HG03558 (cell line): ENCODE measurements around the gene GLRA2.

ENCODE experiments used
- ATAC-seq: cut with Tn5 transposase; IDR thresholded peaks from one replicate; pipeline ENCODE4 v1.9.1; 2021; ENCODE audit warnings: moderate number of reproducible peaks; ENCODE audit not compliant: unreplicated experiment; ENCODE audit errors: extremely low read depth

Gene GLRA2

DNA sequence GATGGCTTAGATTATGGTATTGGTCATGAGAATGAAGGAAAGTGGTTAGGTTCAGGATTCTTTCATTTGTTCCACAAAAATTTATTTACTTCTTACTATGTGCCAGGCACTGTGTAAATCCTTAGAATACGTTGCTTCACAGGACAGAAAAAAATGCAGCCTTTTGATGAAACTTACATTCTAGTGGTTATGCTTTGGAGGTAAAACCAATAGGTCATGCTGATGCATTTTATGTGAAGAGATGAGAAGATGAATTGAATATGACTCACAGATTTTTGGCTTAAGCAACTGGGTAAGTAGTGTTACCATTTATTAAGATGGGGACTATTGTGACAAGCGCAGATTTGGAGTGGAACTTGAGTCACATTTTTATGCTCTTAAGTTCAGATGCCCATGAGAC, 165.3 kb downstream of the GLRA2 start:
- no peak for ATAC-seq

DNA sequence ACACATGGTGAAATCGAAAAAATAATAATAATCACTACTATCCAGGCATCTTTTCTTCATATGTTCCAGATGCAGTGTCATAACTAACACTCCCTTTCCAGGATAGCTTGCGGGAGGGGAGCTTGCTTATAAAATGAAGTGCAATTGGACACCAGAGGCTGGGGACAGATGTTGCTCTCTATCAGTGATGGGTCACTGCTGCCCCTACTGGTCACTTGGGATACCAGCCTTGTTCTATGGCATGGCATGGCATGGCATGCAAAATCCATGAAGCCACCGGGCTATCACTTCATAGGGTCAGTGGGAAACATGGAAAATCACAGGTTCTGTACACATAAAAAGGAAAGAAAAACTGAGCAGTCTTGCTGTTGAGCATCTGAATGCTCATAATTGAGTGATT, 168.1 kb downstream of the GLRA2 start:
- ATAC-seq, result peak; percentile 52

DNA sequence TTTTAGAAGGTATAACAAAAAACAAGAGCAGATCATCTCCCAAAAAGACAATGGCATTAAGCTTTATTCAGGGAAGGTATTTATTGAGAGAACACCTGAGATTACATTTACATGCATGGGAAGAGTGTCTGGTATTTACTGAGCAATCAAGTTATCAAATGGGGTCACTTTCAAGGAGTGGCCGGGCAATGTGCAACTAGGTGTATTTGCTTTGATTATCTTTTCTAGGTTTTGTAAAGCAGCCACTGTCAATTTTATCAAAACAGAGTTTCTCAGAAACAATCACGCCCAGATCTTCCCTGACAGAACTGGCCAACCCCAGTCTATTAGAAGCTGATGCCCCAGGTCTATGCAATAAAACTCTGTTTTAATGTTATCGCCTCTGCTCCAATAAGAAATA, 169.5 kb downstream of the GLRA2 start:
- no peak for ATAC-seq

DNA sequence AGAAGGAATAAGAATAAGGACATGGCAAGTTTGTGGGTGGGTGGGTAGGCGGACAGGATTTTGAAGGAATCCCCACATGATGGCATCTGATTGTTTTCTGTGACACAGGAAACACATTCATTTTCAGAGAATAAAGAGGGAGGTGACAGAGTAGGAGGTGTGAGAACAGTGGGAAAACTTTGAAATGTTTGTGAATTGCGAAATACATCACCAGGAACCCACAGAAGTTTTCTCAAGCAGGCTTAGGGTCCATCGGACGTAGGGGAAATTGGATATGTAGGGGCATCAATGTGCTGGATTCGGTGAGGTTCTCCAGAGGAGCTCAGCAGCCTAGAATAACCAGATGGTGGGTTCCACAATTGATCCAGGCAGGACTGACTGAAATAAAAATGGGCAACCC, 171.6 kb downstream of the GLRA2 start:
- no peak for ATAC-seq

DNA sequence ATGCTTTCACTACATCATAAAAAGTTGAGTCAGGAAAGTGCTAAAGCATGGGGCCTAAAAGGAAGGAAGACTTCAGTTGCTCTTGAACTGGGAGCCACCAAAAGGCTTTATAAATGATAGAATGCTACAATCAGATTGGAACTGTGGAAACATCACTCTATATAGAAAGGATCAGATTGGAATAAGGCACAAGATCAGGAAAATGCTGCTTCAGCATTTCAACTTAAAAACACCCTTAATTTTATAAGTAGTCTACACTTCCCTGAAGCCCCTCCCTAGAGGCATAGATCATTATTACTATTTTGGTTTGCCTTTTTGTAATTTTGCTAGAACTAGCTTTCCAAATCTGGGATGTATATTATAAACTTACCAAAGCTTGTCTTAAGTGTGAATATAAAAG, 172.8 kb downstream of the GLRA2 start:
- ATAC-seq, result no peak

DNA sequence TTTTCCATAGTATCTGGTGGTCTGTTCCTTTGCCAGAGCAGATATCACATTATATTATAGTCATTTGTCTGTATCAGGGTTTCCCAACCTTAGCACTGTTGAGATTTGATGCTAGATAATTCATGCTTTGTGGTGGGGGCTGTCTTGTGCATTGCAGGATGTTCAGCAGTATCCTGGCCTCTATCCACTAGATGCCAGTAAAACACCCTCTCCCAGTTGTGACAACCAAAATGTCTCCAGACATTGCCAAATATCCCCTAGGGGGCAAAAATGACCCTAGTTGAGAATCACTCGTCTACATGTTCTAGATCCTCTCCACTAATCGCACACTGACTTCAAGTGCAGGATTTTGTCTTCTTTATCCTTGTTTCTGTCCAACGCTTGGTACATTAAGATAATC, 182.8 kb downstream of the GLRA2 start:
- ATAC-seq, result no peak

DNA sequence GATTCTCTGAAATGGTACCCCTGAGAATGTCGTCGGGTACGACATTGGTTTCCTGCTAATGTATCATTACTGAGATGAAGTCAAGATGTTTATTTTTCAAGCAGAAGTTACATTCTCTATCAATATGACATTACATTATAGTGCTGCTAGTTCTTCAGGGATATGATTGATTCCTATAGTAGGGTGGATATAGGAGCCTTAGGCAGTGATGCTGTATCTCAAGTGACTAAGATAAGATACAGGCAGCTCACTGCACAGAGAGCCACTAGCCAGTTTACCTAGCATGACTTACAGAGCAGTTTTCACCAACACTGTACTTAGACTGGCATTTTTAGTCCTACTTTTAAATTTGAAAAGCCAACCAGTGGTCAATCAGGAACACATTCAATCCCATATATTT, 188.6 kb downstream of the GLRA2 start:
- ATAC-seq, result no peak

DNA sequence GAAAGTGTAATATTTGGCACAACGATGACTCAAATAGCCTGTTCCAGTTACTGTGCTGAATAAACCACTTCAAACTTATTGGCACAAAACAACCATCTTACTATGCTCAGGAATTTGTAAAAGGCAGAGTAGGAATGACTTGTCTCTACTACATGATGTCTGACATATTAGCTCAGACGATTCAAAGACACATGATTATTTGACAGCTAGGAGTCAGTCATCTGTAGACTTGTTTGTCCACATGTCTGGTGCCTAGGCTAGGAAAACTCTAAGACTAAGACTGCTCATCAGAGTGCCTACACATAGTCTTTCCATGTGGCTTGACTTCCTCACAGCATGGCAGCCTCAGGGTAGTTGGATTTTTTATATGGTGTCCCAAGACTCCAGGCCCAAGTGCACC, 189.1 kb downstream of the GLRA2 start:
- no peak for ATAC-seq

DNA sequence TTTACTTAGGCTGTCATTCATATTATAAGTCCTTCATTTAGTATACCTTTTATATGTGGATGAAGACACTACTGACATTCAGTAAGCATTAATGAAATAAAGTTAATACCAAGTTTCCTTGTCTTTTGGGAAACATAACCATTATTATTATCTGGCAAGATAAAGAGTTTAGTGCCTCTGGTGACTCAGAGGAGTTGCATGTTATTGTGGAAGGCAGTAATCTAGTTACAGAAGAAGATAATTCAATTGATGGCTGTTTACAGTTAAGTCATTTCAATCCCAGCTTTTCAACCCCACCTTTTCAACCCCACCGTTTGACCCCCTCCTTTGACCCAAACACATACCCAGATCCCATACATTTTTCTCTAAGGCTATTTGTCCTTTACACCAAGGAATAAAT, 199.7 kb downstream of the GLRA2 start:
- no peak for ATAC-seq

DNA sequence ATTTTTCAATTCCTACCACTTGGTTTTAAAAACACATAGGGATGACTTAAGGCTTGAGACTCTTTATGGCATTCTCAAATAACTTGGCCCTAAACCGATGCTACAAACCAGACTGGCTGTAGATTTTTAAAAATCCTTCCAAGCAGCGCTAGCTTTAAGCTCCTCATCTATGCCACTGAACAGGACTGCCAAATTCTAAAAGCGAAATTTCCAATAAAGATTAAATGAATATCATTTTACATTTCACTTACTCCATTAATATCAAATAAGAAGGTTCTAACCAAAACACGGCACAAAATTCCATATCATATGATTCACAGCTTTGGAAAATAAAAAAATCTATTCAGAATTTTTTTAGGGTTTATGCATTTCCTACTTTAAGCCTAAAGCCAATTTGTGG, 209.3 kb downstream of the GLRA2 start:
- no peak for ATAC-seq

DNA sequence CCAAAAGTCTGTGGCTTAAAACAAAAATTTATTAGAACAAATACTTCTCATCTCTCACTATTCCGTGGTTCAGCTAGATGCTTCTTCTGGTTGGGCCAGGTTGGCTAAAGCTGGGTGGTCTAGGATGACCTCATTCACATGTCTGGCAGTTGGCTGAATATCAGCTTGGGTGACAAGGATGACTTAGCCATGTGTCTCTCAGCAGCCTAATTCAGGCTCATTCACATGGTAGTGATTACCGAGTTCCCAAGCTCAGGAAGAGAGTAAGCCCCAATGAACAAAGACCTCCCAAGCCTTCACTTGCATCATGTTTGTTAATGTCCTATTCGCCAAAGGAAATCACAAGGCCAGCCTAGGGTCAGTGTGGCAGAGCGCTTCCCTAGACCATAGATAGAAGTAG, 224.1 kb downstream of the GLRA2 start:
- ATAC-seq, result no peak

DNA sequence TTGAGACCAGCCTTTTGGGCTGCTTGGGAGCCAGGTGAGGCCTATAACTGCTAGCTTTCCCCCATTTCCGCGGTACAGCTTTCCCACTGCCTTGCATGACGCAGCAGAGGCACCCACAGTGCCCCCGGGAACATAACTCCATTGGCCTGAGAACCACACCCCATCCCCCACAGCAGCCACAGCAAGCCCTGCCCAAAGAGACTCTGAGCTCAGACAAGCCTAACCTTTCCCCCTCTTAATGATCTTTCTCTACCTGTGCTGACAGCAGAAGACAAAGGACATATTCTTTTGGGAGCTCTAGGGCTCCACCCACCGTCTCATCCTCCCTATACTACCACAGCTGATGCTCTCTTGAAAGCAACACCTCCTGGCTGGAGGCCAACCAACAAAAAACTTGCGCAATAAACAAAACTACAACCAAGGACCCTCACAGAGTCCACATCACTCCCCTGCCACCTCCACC, 228.7 kb downstream of the GLRA2 start:
- ATAC-seq, result no peak

DNA sequence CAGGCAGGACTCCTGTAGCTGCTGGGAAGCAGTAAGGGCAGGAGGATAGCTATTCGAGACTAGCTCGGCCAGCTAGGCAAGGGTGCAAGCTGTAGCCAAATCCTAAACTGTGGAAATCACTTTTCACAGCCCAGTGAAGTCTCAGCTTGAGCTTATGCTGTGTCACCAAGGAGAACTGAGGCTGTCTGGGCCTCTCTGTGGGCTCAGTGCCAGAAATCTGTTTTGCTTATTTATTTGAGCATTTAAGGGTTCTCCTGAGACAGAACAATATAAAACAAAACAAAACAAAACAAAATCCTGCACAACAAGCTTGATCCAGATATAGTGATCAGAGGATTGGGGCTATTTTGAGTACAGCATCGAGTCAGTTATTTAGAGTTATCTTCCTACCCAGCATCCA, 246.1 kb downstream of the GLRA2 start:
- ATAC-seq, result no peak

DNA sequence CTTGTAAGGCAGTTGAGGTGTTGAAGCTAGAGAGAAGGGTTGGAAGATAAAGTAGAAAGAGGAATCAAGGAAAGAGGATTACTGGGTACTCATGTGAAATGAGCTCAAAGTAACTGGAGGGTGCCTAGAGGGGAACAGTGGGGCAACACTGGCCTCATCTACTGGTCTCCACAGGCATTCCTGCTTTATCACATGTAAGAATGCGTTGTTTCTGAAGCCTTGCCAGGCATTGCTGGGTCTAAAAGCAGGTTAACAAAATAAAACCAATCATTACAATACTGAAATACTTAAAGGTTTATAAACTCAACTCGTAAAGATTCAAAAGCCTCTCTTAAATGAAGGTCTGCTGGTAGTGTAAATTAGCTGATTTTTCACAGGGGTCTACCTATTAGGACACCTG, 247.6 kb downstream of the GLRA2 start:
- ATAC-seq, result no peak

DNA sequence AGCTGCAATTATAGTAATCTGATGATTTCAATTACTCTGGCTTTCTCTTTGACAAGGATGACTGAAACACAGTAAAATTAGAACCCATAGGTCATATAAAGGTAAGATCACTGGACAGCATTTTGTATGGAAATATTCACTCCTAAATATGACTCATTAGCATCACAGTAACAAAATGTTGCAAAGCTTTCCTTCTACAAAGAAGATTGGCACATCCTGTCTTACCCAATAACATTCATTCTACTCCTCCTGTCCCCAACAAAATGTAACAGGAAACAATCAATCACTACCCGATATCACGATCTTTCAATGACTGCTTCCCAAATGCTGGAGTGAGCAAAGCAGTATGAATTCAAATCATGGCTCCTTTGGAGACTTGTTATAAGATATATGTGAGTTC, 248.2 kb downstream of the GLRA2 start:
- no peak for ATAC-seq

DNA sequence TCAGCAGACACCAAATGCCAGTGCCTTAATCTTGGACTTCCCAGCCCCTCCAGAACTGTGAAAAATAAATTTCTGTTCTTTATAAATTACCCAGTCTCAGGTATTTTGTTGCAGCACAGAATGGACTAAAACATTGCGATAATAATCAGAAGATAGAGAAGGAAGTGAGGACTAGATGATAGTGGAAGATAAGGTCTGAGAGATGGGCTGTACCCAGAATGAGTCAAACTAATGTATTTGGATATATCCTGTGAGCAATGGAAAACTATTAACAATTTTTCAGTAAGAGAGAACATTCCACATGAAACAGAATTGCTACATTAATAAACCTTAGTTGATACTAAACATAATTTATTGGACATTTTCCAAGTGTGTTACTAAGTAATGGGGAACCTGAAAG, 250.2 kb downstream of the GLRA2 start:
- ATAC-seq, result no peak
